Measurements from ENCODE around the gene SLC40A1. TPM values are rescaled to one million over a fixed set of nuclear protein-coding genes. Genes with fewer than 3 reads are reported as not detected.

SLC40A1 gene
- total RNA-seq, 2 experiments from 2014 or later = 7.4 to 8.2 TPM

DNA sequence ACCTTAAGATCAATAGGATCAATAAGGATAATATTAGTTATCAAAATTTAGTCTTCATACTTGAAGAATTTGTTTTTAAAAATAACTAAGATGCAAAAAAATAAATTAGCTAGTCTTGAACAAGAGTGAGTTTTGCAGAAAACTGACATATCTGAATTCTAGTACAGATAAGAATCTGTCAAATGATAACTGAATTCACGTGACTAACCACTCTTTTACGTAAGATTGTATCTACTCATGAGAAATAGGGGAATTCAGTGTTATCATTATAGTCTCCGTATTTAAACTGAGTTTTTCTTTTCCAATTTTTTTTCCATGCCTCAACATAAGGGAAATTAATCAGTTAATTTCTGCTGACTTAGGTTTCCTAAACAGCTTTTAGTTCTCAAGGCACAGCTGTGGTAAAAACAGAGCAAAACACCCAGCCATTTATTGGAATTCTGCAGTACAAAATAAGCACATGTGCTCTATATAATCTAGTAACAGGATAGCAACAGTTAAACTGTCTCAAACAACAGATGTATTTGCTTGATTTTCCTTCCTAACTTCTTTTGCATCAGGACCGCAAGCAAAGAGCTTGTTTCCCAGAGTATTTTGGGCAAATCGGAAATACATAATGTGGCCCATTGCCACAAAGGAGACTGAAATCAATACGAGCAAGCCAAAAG, 19.1 kb downstream of the SLC40A1 start:
- H3K27ac Mint-ChIP-seq = no peak overlapping the region
- POLR2A ChIA-PET = interaction anchor here (1.9 kb wide), 1 partner anchor 19 kb away, joined by 5 read pairs; the partner anchor contains the start of gene SLC40A1
- H3K4me3 Mint-ChIP-seq = no peak overlapping the region
- Histone ChIP-seq H3K27me3 (ENCODE audit: control insufficient read depth in 1 of 2, insufficient read depth in 2 of 2, low read length in 2 of 2) (no peaks in the 10 kb centered on the region), H3K27ac (ENCODE audit: low read depth in 1 of 2, low read length in 2 of 2) (no peak overlapping the region), H3K36me3 (ENCODE audit: insufficient read depth, low read length) (peaks cover 31% of the 10 kb centered on the region), H3K9me3 (ENCODE audit: control insufficient read depth in 1 of 2, insufficient read depth in 1 of 2, low read length in 2 of 2) (no peaks in the 10 kb centered on the region), H3K4me1 (ENCODE audit: insufficient read depth, low read length) (peaks cover 7% of the 10 kb centered on the region), H3K4me3 (ENCODE audit: low read length) (no peak overlapping the region)
- H3K36me3 Mint-ChIP-seq (ENCODE audit: low read depth) = peaks cover 53% of the 10 kb centered on the region
- ATAC-seq (ENCODE audit: poor library complexity) (no peak), DNase-seq (no peak)
- intact Hi-C loops (cut with DNase I, micrococcal nuclease) = no loop called here
- TF ChIP-seq CTCF (IDR thresholded peaks at IDR 0.05) = no peak
- no peaks in the 10 kb centered on the region for H3K9me3 Mint-ChIP-seq
- CTCF ChIA-PET = no interaction called here
- H3K4me1 Mint-ChIP-seq (ENCODE audit: low read depth) = peaks cover 28% of the 10 kb centered on the region
- no peaks in the 10 kb centered on the region for H3K27me3 Mint-ChIP-seq

DNA sequence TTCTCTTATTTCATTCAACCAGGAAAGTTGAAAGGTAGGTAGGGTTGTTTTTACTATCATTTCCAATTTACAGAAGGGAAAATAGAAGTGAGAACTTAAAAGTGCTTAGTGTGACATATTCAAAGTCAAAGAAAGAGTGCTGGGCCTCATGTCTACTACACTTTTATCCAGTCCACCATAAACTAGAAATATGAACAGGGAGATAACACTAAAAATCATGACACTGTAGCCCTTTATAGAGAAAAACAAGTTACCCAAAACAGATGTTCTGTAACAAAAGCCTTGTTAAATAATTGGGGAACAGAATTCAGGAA, 20.4 kb downstream of the SLC40A1 start:
- Mint-ChIP-seq H3K27ac (no peak overlapping the region), H3K9me3 (no peaks in the 10 kb centered on the region), H3K4me1 (ENCODE audit: low read depth) (peaks cover 21% of the 10 kb centered on the region), H3K36me3 (ENCODE audit: low read depth) (peaks cover 42% of the 10 kb centered on the region), H3K27me3 (no peaks in the 10 kb centered on the region), H3K4me3 (no peak overlapping the region)
- no peak for DNase-seq
- ChIA-PET POLR2A (no interaction called here), CTCF (no interaction called here)
- Histone ChIP-seq H3K36me3 (ENCODE audit: insufficient read depth, low read length) (peaks cover 24% of the 10 kb centered on the region), H3K27ac (ENCODE audit: low read depth in 1 of 2, low read length in 2 of 2) (no peak overlapping the region), H3K27me3 (ENCODE audit: control insufficient read depth in 1 of 2, insufficient read depth in 2 of 2, low read length in 2 of 2) (no peaks in the 10 kb centered on the region), H3K4me1 (ENCODE audit: insufficient read depth, low read length) (peaks cover 7% of the 10 kb centered on the region), H3K9me3 (ENCODE audit: control insufficient read depth in 1 of 2, insufficient read depth in 1 of 2, low read length in 2 of 2) (no peaks in the 10 kb centered on the region), H3K4me3 (ENCODE audit: low read length) (no peak overlapping the region)
- intact Hi-C loops (cut with DNase I, micrococcal nuclease) = no loop called here
- no peak for ATAC-seq (ENCODE audit: poor library complexity)
- no peak for TF ChIP-seq CTCF (IDR thresholded peaks at IDR 0.05)

DNA sequence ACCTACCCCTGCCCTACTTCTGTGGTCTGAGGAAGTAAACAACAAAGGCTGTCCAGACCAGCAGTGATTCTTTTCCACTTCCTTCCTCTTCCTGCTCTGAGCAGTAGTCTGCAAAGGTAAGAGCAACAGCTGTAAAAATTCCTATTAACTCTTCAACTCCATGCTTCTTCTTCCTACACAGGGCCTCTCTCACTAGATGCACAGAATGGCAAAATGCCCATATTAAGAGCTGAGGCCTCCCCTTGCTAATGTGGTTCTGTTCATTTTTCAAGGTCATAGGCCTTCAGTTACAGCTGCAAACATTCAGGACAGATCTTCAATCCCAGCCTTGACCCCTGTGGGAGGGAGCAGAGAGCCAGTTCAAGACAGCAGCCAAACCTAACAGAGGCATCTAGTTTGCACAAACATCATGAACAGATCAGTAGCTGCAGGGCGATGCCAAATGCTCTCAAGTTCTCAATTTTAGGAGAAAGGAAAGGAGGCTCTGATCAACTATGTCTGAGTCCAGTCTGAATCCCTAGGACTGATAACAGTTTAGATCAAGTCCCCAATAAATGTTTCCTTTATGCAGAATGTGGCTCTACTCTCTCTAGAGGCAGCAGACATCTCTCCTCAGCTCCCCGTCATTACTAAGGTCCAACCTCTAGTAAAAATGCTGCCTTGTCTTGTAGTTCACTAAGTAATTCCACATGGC, 20.9 kb downstream of the SLC40A1 start:
- Mint-ChIP-seq H3K36me3 (ENCODE audit: low read depth) (peaks cover 37% of the 10 kb centered on the region), H3K4me3 (no peak overlapping the region), H3K9me3 (no peaks in the 10 kb centered on the region), H3K4me1 (ENCODE audit: low read depth) (peaks cover 21% of the 10 kb centered on the region), H3K27ac (no peak overlapping the region), H3K27me3 (no peaks in the 10 kb centered on the region)
- no peaks in the 10 kb centered on the region for H3K27me3 ChIP-seq (ENCODE audit: control insufficient read depth in 1 of 2, insufficient read depth in 2 of 2, low read length in 2 of 2)
- intact Hi-C loops (cut with DNase I, micrococcal nuclease) = no loop called here
- H3K27ac ChIP-seq (ENCODE audit: low read depth in 1 of 2, low read length in 2 of 2) = no peak overlapping the region
- peaks cover 19% of the 10 kb centered on the region for H3K36me3 ChIP-seq (ENCODE audit: insufficient read depth, low read length)
- H3K9me3 ChIP-seq (ENCODE audit: control insufficient read depth in 1 of 2, insufficient read depth in 1 of 2, low read length in 2 of 2) = no peaks in the 10 kb centered on the region
- ChIA-PET POLR2A (no interaction called here), CTCF (no interaction called here)
- ATAC-seq (ENCODE audit: poor library complexity) (no peak), DNase-seq (no peak)
- no peak for TF ChIP-seq CTCF (IDR thresholded peaks at IDR 0.05)
- no peak overlapping the region for H3K4me3 ChIP-seq (ENCODE audit: low read length)
- peaks cover 7% of the 10 kb centered on the region for H3K4me1 ChIP-seq (ENCODE audit: insufficient read depth, low read length)

All from CD4-positive, alpha-beta T cell (primary cell).